Measurements from ENCODE around the gene SPTBN1. TPM values are rescaled to one million over a fixed set of nuclear protein-coding genes. Genes with fewer than 3 reads are reported as not detected.

The SPTBN1 gene
- total RNA-seq, 1 experiment from 2014 or later: 146 TPM

GRCh38 chr2:54541995-54542394 is 85.9 kb downstream of the SPTBN1 start:
- CTCF ChIA-PET: no interaction called here
- intact Hi-C loops (cut with micrococcal nuclease; ENCODE audit: unreplicated experiment): no loop called here
- TF ChIP-seq EZH2 (IDR thresholded peaks at IDR 0.05; ENCODE audit: borderline replicate concordance, low read depth, low read length, poor library complexity, severe bottlenecking): no peak
- TF ChIP-seq, protein P1, sequence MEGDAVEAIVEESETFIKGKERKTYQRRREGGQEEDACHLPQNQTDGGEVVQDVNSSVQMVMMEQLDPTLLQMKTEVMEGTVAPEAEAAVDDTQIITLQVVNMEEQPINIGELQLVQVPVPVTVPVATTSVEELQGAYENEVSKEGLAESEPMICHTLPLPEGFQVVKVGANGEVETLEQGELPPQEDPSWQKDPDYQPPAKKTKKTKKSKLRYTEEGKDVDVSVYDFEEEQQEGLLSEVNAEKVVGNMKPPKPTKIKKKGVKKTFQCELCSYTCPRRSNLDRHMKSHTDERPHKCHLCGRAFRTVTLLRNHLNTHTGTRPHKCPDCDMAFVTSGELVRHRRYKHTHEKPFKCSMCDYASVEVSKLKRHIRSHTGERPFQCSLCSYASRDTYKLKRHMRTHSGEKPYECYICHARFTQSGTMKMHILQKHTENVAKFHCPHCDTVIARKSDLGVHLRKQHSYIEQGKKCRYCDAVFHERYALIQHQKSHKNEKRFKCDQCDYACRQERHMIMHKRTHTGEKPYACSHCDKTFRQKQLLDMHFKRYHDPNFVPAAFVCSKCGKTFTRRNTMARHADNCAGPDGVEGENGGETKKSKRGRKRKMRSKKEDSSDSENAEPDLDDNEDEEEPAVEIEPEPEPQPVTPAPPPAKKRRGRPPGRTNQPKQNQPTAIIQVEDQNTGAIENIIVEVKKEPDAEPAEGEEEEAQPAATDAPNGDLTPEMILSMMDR (conservative IDR thresholded peaks at IDR 0.05; ENCODE audit: low read depth, low read length): no peak
- Histone ChIP-seq H3K27ac (ENCODE audit: low read depth, low read length, poor library complexity, severe bottlenecking) (no peak overlapping the region), H3K36me3 (ENCODE audit: insufficient read depth, low read length, poor library complexity, severe bottlenecking) (no peaks in the 10 kb centered on the region), H3K27me3 (replicated peaks; ENCODE audit: insufficient read depth, low read depth, low read length, poor library complexity) (no peaks in the 10 kb centered on the region), H3K4me1 (ENCODE audit: insufficient read depth, low read length, poor library complexity, severe bottlenecking) (peaks cover 9% of the 10 kb centered on the region), H3K9me3 (ENCODE audit: low read depth, low read length, poor library complexity, severe bottlenecking) (no peaks in the 10 kb centered on the region), H3K4me3 (ENCODE audit: low read depth, low read length, poor library complexity, severe bottlenecking) (no peak overlapping the region)
- BruUV-seq (replicated peaks): no TSS peak
- POLR2A ChIA-PET (ENCODE audit: low non-redundant PET): no interaction called here
- no peak for DNase-seq (ENCODE audit: low spot score)

DNA sequence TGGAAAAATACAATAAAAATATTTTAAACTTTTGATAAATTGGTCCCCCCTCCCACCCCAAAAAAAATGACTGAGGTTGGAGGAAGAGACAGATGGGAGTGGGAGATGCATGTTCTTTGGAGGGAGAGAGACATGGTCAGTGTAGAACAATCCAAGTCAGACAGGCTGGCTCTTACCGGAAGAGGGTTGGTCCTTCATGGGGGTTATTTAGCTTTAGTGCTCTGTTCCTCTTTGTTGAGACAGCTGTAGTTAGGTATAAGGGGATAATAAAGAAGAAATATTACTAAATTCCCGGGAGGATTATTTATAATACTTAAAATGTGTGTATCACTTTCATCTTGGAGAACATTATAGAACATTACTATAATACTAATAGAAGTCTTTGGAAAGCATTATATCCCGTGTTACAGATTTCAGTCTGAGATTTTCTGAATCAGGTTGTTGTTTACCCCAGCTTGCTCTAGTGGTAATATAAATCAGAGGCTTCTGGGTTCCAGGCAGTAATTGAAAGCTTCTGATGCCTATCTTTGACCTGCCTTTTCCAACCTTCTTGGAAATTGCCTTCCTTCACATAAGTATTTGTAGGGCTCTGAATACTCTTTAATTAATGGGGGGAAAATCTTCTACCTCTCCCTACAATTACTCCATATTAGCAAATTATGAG is 87.7 kb downstream of the SPTBN1 start:
- intact Hi-C loops (cut with micrococcal nuclease; ENCODE audit: unreplicated experiment): no loop called here
- Histone ChIP-seq H3K4me3 (ENCODE audit: low read depth, low read length, poor library complexity, severe bottlenecking) (no peak overlapping the region), H3K4me1 (ENCODE audit: insufficient read depth, low read length, poor library complexity, severe bottlenecking) (peaks cover 9% of the 10 kb centered on the region), H3K27me3 (replicated peaks; ENCODE audit: insufficient read depth, low read depth, low read length, poor library complexity) (no peaks in the 10 kb centered on the region), H3K36me3 (ENCODE audit: insufficient read depth, low read length, poor library complexity, severe bottlenecking) (no peaks in the 10 kb centered on the region), H3K27ac (ENCODE audit: low read depth, low read length, poor library complexity, severe bottlenecking) (no peak overlapping the region), H3K9me3 (ENCODE audit: low read depth, low read length, poor library complexity, severe bottlenecking) (no peaks in the 10 kb centered on the region)
- ChIA-PET POLR2A (ENCODE audit: low non-redundant PET) (no interaction called here), CTCF (no interaction called here)
- TF ChIP-seq EZH2 (IDR thresholded peaks at IDR 0.05; ENCODE audit: borderline replicate concordance, low read depth, low read length, poor library complexity, severe bottlenecking): no peak
- TF ChIP-seq, protein P1 (conservative IDR thresholded peaks at IDR 0.05; ENCODE audit: low read depth, low read length): no peak
- DNase-seq (ENCODE audit: low spot score): no peak
- BruUV-seq (replicated peaks): no TSS peak

DNA sequence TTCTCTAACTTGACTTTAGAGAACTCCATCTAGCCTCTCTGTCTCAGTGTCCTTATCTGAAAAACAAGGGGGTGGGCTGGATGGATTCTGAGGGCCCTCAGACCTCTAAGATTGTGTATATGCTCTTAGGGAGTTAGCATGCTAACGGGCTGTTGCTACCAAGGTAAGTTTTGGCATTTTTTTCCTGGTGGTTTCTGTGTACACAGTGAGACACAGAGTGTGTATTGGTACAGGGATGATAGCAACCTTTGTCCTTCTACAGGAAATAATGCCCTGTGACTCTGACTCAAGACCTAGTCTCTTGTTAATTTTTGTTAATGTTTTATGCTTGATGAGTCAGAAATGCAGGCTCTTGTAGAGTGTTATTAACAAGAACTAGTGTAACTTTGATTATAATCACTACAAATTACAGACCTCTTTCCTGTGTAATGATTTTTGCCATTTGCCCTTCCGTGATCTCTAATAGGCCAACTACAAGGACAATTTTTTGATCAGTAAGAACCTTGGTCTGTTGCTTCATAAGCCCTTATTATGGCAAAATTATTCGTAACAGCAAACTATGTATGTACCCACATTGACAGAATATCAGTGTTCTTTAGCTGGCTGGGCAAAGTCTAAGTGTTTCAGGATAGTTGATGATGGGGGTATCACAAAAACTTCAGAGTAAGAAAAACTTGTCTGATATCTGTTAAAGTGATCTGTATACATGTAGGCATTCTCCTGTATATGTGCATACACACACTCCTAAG is 89.7 kb downstream of the SPTBN1 start:
- no peak for DNase-seq (ENCODE audit: low spot score)
- POLR2A ChIA-PET (ENCODE audit: low non-redundant PET): no interaction called here
- CTCF ChIA-PET: no interaction called here
- peaks cover 9% of the 10 kb centered on the region for H3K4me1 ChIP-seq (ENCODE audit: insufficient read depth, low read length, poor library complexity, severe bottlenecking)
- no peak overlapping the region for H3K27ac ChIP-seq (ENCODE audit: low read depth, low read length, poor library complexity, severe bottlenecking)
- H3K36me3 ChIP-seq (ENCODE audit: insufficient read depth, low read length, poor library complexity, severe bottlenecking): no peaks in the 10 kb centered on the region
- no peak overlapping the region for H3K4me3 ChIP-seq (ENCODE audit: low read depth, low read length, poor library complexity, severe bottlenecking)
- no TSS peak for BruUV-seq (replicated peaks)
- intact Hi-C loops (cut with micrococcal nuclease; ENCODE audit: unreplicated experiment): no loop called here
- H3K9me3 ChIP-seq (ENCODE audit: low read depth, low read length, poor library complexity, severe bottlenecking): no peaks in the 10 kb centered on the region
- no peaks in the 10 kb centered on the region for H3K27me3 ChIP-seq (replicated peaks; ENCODE audit: insufficient read depth, low read depth, low read length, poor library complexity)
- no peak for TF ChIP-seq EZH2 (IDR thresholded peaks at IDR 0.05; ENCODE audit: borderline replicate concordance, low read depth, low read length, poor library complexity, severe bottlenecking)
- TF ChIP-seq, protein P1 (conservative IDR thresholded peaks at IDR 0.05; ENCODE audit: low read depth, low read length): no peak

All from A673 (cell line).